GM19239 (cell line): ENCODE results near the gene CALN1.
"Not testable (repeated sequence)": the region's sequence is repeated elsewhere in the genome, so short reads cannot be mapped to it uniquely, and the experiment has no call there.

Source experiments
- DNase-seq: peaks from one replicate; pipeline ENCODE4 v3.0.0; 2011; ENCODE audit warnings: low spot score; ENCODE audit not compliant: insufficient read length
- FAIRE-seq: peaks from 2 replicates; lab custom pipeline; 2011; peaks lifted over from hg19 to GRCh38; lab: Jason Lieb, UNC

Gene CALN1

DNA sequence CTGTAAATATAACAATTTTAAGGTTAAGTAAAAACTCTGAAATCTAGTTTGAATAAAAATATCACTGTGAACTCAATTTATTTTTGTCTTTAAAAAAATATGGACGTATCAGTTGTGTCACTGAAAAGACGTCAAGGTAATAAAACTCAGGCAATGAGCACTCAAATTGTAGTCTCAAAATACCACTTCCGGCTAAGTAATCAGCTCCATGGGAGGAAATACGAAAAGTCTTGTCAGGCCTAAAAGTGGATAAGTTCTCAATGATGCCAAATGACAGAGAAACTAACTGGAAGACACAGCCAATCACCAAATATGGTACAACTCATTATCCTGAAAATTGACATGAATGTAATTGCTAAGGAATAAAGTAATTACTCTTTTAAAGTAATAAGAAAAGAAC is 719 bp downstream of the CALN1 start:
- DNase-seq (no peak), FAIRE-seq (no peak)

- DNase-seq (no peak), FAIRE-seq (no peak)
Measured at GRCh38 chr7:72409638-72410015, 2.5 kb downstream of the CALN1 start.

GRCh38 chr7:72408966-72409637 is 3.0 kb downstream of the CALN1 start:
- no peak for DNase-seq
- no peak for FAIRE-seq

DNA sequence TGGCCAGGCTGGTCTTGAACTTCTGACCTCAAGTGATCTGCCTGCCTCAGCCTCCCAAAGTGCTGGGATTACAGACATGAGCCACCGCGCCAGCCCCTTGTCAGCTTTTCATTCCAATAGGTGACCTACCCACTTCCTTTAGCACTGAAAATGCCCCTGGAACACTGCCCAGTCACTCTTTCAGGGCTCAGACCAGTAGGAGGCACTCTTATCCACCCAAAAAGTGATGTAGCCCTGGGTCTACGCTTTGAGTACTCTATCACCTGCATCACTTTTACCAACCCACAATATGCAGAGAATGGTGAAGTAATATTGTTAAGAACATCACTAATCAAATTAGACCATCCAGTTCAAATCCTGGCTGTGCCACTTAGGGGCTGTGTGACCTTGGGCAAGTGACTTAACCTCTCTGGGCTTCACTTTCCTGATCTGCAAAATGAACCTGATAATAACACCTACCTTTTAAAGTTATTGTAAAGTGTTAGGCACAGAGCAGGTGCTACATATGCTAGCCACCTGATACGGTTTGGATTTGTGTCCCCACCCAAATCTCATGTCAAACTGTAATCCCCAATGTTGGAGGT is 5.2 kb downstream of the CALN1 start:
- FAIRE-seq, result no peak

DNA sequence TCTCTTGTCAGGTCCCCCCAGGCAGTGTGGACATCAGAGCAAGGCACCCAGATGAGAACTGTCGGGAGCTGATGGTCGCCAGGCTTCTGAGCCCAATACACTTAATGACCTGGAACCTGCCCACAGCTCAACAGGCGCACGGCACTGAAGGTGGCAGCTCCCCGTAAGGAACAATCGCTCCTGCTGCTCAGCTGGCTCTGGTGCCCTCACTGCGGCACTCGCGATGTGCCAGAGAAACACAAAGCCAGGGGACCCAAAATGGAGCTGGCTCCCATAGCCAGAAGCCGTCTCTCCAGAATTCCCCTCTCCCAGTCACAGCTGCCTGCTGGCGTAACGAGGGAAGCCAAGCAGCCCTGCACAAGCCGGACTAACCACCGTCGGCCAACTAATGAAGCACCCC is 6.3 kb downstream of the CALN1 start:
- no peak for DNase-seq

More for the DNA sequence above, 5.2 kb downstream of the CALN1 start:
- DNase-seq, result no peak

DNA sequence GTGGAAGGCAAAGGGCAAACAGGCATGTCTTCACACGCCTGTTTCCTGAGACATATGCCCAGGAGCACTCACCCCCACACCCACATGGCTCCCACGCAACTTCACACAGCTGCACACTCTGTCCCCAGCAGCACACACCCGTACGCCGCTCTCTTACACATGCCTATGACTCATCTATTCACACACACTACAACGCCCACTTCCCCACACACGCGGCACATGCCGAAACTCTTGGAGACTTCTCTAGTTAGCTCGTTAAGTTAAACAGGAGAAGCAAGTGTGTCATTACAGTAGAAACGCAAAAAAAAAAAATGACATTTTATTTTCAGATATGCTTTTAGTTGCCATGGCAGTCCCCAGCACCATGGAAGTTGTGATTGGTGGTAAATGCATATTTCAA is 6.7 kb downstream of the CALN1 start:
- FAIRE-seq, result no peak
- DNase-seq, result no peak

More for the DNA sequence above, 6.3 kb downstream of the CALN1 start:
- FAIRE-seq, result no peak

DNA sequence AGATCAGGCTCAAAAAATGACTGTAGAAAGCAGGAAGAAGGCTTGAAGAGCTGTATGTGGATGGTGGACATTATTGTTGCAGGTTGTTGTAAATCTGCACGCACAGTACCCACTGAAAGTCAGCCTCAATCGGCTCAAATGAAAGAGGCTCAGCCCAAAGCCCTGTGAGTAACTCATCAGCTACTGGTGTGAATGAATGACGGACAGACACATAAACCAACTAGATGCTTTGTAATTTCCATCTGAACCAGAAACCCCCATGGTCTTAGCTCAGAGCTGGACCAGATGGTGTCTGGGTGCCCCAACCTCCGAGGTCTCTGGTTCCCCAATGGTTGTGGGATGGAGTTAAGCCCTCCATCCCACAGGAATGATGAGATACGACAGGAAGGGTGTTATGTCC is 7.4 kb downstream of the CALN1 start:
- no peak for FAIRE-seq
- no peak for DNase-seq

- no peak for FAIRE-seq
- no peak for DNase-seq
Measured at GRCh38 chr7:72403458-72404076, 8.6 kb downstream of the CALN1 start.

DNA sequence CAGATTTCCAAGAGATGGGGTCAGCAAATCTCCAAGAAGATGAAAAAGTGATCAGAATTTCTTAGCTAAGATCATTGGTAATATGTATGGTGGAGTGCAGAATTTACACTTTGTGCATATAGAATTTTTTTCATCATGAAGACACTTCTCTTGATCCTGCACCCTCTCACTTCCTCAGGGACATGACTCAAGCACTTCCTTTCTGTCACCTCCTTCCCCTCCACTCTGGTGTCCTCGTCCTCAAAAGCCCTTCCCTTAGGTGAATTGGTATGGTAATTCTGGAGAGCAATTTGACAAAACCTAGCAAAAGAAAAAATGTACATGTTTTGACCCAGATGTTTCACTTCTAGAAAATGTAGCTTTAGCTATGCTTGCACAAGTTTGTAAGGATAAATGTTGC is 18.1 kb downstream of the CALN1 start:
- no peak for FAIRE-seq
- no peak for DNase-seq

DNA sequence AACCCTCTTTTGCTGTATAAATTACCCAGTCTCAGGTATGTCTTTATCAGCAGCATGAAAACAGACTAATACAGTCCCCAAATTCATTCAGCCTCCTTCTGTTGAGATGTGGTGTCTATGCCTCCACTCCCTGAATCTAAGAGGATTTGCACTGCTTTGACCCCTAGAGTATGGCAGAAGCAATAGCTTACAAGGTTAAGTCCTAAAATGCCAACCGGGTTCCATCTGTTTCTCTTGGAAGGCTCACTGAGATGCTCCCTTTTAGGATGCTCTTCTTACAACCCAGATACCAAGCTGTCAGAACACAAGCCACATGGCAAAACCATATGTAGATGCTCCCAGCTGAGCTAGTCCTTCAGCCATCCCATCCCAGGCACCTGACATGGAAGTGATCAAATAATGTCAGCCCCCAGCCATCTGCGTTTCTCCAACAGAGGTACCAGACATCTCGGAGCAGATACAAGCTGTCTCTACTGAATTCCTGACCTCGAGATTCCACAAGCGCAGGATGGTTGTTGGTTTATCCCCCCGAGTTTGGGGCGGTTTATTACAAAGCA is 20.2 kb downstream of the CALN1 start:
- FAIRE-seq, result no peak
- DNase-seq, result no peak

GRCh38 chr7:72386118-72386517 is 26.0 kb downstream of the CALN1 start:
- no peak for FAIRE-seq

GRCh38 chr7:72362246-72362645 is 49.9 kb downstream of the CALN1 start:
- no peak for DNase-seq
- no peak for FAIRE-seq

More at GRCh38 chr7:72386118-72386517, 26.0 kb downstream of the CALN1 start:
- DNase-seq, result no peak

DNA sequence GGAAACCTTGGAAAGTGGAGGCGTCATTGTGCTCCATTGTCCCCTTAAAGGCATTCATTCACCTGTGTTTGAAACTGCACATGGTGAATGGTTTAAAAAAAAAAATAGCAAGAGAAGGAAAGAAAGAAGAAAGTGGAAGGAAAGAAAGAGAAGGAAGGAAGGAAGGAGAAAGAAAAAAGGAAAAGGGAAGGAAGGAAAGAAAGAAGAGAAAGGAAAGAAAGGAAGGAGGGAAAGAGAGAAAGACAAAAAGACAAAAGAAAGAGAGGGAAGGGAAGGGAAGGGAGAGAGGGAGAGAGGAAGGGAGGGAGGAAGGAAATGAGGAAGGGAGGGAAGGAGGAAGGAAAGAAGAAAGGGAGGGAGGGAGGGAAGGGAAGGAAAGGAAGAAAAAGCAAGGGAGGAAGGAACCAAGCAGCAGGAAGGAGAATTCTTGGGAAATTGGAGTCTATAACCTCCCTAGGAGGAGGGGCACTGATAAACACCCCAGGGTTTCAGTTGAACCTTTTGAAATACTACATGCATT is 66.9 kb downstream of the CALN1 start:
- no peak for DNase-seq
- no peak for FAIRE-seq

- FAIRE-seq (no peak), DNase-seq (no peak)
Measured at GRCh38 chr7:72343991-72344390, 68.1 kb downstream of the CALN1 start.

- not testable (repeated sequence) for FAIRE-seq, DNase-seq
Measured at GRCh38 chr7:72343354-72343753, 68.8 kb downstream of the CALN1 start.

DNA sequence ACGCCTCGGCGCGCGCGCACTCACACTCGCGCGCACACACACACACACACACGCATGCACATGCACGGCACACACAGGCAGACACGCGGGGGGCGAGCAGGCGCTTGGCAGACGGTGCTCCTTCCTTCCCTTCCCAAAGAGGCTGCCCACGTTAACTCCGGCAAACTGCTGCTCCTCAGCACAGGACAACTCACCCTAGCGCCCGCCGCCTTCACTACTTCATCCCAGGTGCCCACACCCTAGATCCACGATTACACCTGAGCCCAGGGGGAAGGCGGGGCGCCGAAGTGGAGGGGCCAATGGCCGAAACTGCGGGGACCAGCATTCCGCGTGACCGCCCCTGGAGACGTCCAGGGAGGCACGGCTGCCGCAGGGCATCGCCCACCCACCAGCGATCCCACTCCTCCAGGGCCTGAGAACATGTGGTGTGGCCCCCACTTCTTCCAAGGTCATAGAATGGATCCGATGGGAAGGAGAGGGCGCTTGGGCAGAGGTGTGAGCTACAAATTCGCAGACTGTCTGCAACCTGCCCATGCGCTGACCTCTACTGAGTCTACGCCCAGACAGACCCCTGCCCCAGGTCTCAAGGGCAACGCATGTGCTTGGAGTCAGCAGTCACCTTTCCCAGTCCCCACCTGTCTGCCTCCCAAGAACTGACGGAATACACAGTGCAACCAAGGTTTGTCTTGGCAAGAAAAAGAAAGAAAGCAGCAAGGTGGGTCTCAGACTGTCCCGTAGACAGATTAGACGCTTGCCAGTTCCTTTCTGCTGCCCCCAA is 74.6 kb downstream of the CALN1 start:
- FAIRE-seq (no peak), DNase-seq (no peak)

DNA sequence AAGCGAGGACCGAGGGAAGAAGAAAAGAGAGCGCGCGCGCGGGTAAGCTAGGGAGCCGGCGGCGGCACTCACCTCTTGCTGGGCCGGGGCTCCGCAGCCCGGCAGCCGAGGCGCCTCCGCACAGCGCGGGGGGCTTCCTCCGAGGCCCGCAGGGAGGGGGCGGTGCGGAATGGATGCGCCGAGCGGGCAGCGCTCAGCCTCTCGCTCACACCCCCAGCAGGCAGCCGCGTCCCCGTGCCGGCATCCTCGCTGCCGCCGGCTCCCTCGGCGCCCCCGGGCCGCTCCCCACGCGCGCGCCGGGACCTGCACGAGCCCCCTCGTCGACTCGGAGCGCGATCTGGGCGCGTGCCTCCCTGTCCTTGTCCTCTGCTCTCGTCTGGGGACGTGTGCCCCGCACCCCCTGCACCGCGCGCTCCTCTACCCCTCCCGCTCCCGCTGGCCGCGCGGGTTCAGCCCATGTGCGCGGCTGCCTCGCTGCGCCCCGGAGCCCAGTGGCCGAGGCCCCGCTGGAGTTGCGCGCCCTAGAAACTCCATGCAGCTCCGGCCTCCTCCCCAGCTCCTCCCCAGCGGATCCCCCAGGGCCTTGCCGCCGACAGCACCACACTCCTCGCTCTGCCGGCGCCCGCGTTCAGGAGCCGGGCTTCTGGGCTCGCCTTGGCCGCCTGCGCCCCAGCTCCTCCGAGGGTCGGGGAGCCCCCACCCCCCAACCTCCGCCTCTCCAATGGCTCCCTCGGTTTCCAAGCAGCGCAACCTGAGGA is 75.3 kb downstream of the CALN1 start:
- FAIRE-seq (no peak), DNase-seq (no peak)

DNA sequence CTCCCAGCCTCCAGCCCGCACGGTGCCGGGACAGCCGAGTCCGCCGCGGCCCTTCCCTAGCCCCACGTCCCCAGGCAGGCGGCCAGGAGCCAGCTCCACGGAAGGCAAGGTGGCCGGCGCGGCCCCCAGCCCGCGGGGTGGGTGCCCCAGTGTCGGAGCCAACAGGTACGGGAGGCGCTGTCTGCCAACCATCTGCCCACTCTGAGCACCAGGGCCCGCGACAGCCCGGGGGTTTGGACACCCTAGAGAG is 75.8 kb downstream of the CALN1 start:
- no peak for FAIRE-seq
- no peak for DNase-seq

- DNase-seq (no peak), FAIRE-seq (no peak)
Measured at GRCh38 chr7:72335561-72336381, 76.4 kb downstream of the CALN1 start.
